Erythroblast (primary cell): ENCODE data around the gene ANKUB1.

Source experiments
- GATA1 ChIP-seq: IDR thresholded peaks from 2 replicates; pipeline ENCODE4 v1.6.1; 2011; ENCODE audit warnings: low read depth, mild to moderate bottlenecking, control low read depth, low read length, moderate library complexity
- POLR2A ChIP-seq: IDR thresholded peaks from 2 replicates; pipeline ENCODE4 v1.6.1; 2011; ENCODE audit warnings: mild to moderate bottlenecking, low read length

DNA sequence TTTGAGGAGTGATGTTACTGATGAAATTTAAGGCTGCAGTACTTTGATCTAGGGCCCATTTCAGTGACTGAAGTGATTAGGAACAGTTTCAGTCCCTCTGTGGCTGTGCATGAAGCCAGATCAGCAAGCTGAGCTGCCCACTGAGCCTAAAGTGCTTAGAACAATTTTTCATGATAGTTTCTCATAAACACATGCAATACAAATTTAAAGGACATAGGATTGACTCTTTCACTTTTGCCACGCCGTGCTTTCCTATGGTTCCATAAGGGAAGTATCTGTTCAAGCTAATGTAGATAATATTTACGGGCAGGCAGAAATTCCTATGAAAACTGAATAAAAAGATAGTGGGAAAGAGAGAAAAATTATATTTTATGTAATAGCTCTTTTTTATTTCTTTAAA, 10.6 kb downstream of the ANKUB1 start:
- TF ChIP-seq POLR2A (no peak), GATA1 (no peak)
